ENCODE results near the gene POLD2. TPM values are rescaled to one million over a fixed set of nuclear protein-coding genes. Genes with fewer than 3 reads are reported as not detected.
A peak's percentile ranks its signal among the peaks of the same experiment; 100 is the strongest.

POLD2 gene
- polyA plus RNA-seq, 1 donor from 2014 or later = 79.5 TPM

DNA sequence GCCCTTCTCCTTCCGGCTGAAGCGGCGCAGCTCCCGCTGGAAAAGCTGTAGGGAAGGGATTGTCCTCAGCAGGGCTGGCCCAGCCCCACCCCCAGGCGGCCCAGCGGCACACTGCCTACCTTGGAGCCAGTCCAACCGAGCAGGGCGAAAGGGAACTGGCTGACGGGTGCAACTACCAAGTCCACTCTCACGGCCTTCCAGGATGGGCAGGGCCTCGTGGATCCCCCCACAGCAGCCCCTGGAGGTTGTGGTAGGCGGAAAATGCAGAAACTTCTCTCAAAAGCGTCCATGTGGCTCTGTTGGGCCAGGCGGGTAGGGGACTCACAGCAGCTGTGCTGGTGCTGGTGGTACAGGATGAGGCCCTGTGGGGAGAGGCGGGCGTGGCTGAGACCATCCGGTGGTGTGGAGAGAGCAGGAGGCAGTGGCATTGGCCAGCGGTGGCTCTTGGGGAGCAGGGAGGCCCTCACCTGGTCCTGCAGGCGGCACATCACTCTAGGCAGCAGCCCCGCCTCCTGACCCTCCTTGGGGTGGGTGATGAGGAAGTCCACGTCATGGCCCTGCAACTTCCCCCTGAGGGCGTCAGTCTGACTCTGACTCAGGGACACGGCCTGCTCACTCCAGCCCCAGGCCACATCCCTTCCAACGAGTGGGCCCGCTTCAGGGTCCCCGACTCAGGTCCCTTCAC lies 49.5 kb downstream of the POLD2 start:
- no peaks in the 10 kb centered on the region for H3K79me2 ChIP-seq (replicated peaks; ENCODE audit: insufficient read depth, low read length)
- H3K27ac ChIP-seq (ENCODE audit: low read length) = no peak overlapping the region
- no peaks in the 10 kb centered on the region for H3K9me2 ChIP-seq (ENCODE audit: insufficient read depth, low read length)
- H3K9ac ChIP-seq (ENCODE audit: low read length) = no peak overlapping the region
- no peaks in the 10 kb centered on the region for H4K20me1 ChIP-seq (ENCODE audit: insufficient read depth)
- no peak for TF ChIP-seq SMC3 (conservative IDR thresholded peaks at IDR 0.05; ENCODE audit: poor library complexity)
- no peak for TF ChIP-seq CTCF (IDR thresholded peaks at IDR 0.05; ENCODE audit: poor library complexity, severe bottlenecking)
- no peak for TF ChIP-seq EP300 (conservative IDR thresholded peaks at IDR 0.05; ENCODE audit: poor library complexity, severe bottlenecking)
- no peak for TF ChIP-seq TAF1 (IDR thresholded peaks at IDR 0.05; ENCODE audit: low read depth)
- TF ChIP-seq POLR2AphosphoS5 (IDR thresholded peaks at IDR 0.05) = no peak
- TF ChIP-seq REST (IDR thresholded peaks at IDR 0.05; ENCODE audit: borderline replicate concordance) = no peak
- no peak for TF ChIP-seq RAD21 (conservative IDR thresholded peaks at IDR 0.05)
- TF ChIP-seq EZH2 (IDR thresholded peaks at IDR 0.05; ENCODE audit: borderline replicate concordance, insufficient read depth, low read length, poor library complexity, severe bottlenecking) = no peak
- no peak for TF ChIP-seq MXI1 (conservative IDR thresholded peaks at IDR 0.05; ENCODE audit: poor library complexity, severe bottlenecking)
- H3F3A ChIP-seq (ENCODE audit: insufficient read depth, low read length, poor library complexity, severe bottlenecking) = no peaks in the 10 kb centered on the region
- no peak overlapping the region for H3K4me3 ChIP-seq (ENCODE audit: low read length)
- no peaks in the 10 kb centered on the region for H3K27me3 ChIP-seq (ENCODE audit: insufficient read depth, low read depth, low read length)
- H3K36me3 ChIP-seq (ENCODE audit: insufficient read depth, low read length) = no peaks in the 10 kb centered on the region
- no peak overlapping the region for H3K4me2 ChIP-seq (ENCODE audit: low read length)
- no peak overlapping the region for H2AFZ ChIP-seq (ENCODE audit: low read depth, low read length)
- H3K9me3 ChIP-seq (ENCODE audit: low read length) = no peaks in the 10 kb centered on the region

DNA sequence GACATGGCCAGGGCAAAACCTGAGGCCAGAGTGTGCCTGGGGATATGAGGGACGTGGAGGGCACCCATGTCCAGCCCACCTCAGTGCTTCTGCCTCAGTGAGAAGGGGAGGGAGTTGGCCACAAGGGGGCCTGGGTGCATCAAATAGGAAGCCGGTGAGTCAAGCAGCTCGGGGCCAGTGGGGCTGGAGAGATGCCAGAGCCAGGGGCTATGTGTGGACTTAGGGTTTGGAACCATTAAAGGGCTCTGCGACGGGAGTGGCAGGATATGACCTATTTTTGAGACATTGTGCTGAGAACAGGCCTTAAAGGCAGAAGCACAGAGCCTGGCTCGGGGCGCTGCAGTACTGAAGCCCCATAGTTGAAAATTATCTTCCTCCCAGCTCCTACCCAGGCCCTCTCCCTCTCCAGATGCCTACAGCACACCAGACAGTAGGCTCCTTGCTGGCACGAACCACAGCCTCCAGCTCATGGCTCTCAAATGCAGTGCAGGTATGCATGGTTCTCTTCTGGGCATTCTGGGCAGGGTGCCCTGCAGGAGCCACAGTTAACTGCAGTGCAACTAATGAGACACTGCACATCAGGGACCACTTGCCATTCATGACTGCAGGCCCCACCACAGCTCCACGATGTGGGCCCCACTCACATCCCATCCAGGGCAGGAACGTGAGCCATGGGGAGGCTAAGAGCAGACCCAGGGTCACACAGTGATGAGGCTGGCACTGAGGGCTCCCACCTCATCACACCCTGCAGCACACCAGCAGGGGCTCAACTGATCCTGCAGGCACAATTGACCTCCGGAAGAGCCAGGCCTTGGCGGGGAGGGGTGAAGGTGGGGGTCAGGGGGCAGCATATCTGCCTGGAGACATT lies 50.8 kb downstream of the POLD2 start:
- H3K27me3 ChIP-seq (ENCODE audit: insufficient read depth, low read depth, low read length) = no peaks in the 10 kb centered on the region
- H4K20me1 ChIP-seq (ENCODE audit: insufficient read depth) = no peaks in the 10 kb centered on the region
- no peaks in the 10 kb centered on the region for H3F3A ChIP-seq (ENCODE audit: insufficient read depth, low read length, poor library complexity, severe bottlenecking)
- H3K9me3 ChIP-seq (ENCODE audit: low read length) = no peaks in the 10 kb centered on the region
- H3K4me2 ChIP-seq (ENCODE audit: low read length) = no peak overlapping the region
- TF ChIP-seq EZH2 (IDR thresholded peaks at IDR 0.05; ENCODE audit: borderline replicate concordance, insufficient read depth, low read length, poor library complexity, severe bottlenecking) (no peak), POLR2AphosphoS5 (IDR thresholded peaks at IDR 0.05) (peak; percentile 6), SMC3 (conservative IDR thresholded peaks at IDR 0.05; ENCODE audit: poor library complexity) (peak; percentile 48), TAF1 (IDR thresholded peaks at IDR 0.05; ENCODE audit: low read depth) (no peak), CTCF (IDR thresholded peaks at IDR 0.05; ENCODE audit: poor library complexity, severe bottlenecking) (peak; percentile 53), RAD21 (conservative IDR thresholded peaks at IDR 0.05) (no peak), EP300 (conservative IDR thresholded peaks at IDR 0.05; ENCODE audit: poor library complexity, severe bottlenecking) (no peak), MXI1 (conservative IDR thresholded peaks at IDR 0.05; ENCODE audit: poor library complexity, severe bottlenecking) (no peak)
- H3K27ac ChIP-seq (ENCODE audit: low read length) = no peak overlapping the region
- H2AFZ ChIP-seq (ENCODE audit: low read depth, low read length) = no peak overlapping the region
- H3K9ac ChIP-seq (ENCODE audit: low read length) = no peak overlapping the region
- H3K79me2 ChIP-seq (replicated peaks; ENCODE audit: insufficient read depth, low read length) = no peaks in the 10 kb centered on the region
- H3K36me3 ChIP-seq (ENCODE audit: insufficient read depth, low read length) = no peaks in the 10 kb centered on the region
- H3K9me2 ChIP-seq (ENCODE audit: insufficient read depth, low read length) = no peaks in the 10 kb centered on the region
- no peak overlapping the region for H3K4me3 ChIP-seq (ENCODE audit: low read length)
